OCI-M2 (cell line): ENCODE measurements around the gene UBALD2.

Source experiments
- DNase-seq: peaks from one replicate; lab custom pipeline; 2025; ENCODE audit not compliant: unreplicated experiment; lab: John Stamatoyannopoulos, UW

The UBALD2 gene

DNA sequence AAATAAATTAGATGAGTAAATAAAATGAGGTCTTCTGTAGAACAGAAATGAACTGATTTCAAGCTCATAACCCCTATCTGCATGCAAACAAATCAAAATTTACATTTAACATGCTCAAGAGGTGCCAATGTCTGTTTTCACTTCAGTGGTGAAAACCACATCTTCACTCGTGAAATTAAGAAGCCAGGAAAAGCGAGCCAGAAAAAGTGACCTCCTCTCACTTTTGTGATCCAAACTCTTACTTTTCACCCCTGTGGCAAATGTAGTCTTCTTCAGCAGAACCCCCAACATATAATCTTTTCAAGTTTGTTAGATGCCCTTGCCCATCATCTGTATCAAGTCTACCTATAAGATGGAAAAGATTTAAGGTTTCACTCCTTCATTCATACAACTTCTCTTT lies 52.4 kb downstream of the UBALD2 start:
- no peak for DNase-seq

DNA sequence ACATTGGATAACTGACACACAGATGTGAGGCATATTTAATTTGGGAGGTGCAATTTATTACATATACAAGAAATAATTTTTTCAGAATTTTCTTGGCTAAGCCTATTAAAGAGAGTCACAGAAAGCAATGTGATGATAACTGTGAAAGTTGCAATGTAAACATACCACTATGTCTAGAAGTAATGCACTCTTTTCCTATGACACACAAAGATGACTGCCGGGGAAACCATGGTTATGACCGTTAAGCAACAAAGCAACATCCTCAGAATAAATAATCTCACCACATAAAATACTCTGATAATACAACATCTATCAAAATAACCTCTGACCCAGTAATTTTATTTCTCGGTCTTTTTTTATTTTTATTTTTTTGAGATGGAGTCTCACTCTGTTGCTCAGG lies 53.4 kb downstream of the UBALD2 start:
- no peak for DNase-seq
